ENCODE results near the gene SLF2. TPM values are rescaled to one million over a fixed set of nuclear protein-coding genes. Genes with fewer than 3 reads are reported as not detected.
A peak's percentile ranks its signal among the peaks of the same experiment; 100 is the strongest.

The SLF2 gene
- total RNA-seq, 4 donors from 2014 or later: 9.2 to 23.0 (median 20.1) TPM

DNA sequence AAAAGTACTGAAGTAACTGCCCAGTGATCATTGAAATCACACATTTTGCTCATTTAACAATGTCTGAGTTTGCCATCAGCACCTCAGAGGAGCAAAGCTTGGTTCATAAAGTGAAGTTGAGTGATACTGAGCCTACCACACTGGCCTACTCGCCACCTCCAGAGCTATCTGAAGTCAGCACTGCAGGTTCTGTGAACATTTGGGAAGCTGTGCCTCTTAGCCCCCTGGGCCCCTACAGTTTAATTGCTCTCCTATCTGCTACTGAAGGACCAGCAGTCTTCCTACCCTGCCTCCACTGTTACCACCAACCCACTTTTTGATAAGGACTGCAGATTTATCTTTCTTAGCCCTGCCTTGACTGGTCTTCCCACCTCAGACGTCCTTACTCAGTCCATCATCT, 54.6 kb downstream of the SLF2 start:
- in situ Hi-C loops (cut with MboI; ENCODE audit: low sequenced_read_pairs in 4 of 4) (no loop called here), intact Hi-C loops (cut with DNase I; ENCODE audit: low total_unique reads) (no loop called here)
- peaks cover 7 to 16% of the 10 kb centered on the region in 2 donors for H3K4me1 ChIP-seq
- no peak for DNase-seq
- no peak overlapping the region for H3K4me3 ChIP-seq
- no peak for TF ChIP-seq POLR2A (IDR thresholded peaks at IDR 0.05)
- TF ChIP-seq, protein P1, sequence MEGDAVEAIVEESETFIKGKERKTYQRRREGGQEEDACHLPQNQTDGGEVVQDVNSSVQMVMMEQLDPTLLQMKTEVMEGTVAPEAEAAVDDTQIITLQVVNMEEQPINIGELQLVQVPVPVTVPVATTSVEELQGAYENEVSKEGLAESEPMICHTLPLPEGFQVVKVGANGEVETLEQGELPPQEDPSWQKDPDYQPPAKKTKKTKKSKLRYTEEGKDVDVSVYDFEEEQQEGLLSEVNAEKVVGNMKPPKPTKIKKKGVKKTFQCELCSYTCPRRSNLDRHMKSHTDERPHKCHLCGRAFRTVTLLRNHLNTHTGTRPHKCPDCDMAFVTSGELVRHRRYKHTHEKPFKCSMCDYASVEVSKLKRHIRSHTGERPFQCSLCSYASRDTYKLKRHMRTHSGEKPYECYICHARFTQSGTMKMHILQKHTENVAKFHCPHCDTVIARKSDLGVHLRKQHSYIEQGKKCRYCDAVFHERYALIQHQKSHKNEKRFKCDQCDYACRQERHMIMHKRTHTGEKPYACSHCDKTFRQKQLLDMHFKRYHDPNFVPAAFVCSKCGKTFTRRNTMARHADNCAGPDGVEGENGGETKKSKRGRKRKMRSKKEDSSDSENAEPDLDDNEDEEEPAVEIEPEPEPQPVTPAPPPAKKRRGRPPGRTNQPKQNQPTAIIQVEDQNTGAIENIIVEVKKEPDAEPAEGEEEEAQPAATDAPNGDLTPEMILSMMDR (IDR thresholded peaks at IDR 0.05 in 4 of 5, conservative IDR thresholded peaks at IDR 0.05 in 1 of 5): no peak
- no peaks in the 10 kb centered on the region for H3K27me3 ChIP-seq
- H3K36me3 ChIP-seq: peaks cover 0 to 19% of the 10 kb centered on the region in 2 donors
- no peak overlapping the region for H3K27ac ChIP-seq
- no peaks in the 10 kb centered on the region for H3K9me3 ChIP-seq
- ATAC-seq: no peak

GRCh38 chr10:100968062-100968736, 55.4 kb downstream of the SLF2 start:
- intact Hi-C loops (cut with DNase I; ENCODE audit: low total_unique reads): no loop called here
- H3K27ac ChIP-seq: no peak overlapping the region
- H3K36me3 ChIP-seq: peaks cover 0 to 15% of the 10 kb centered on the region in 2 donors
- H3K9me3 ChIP-seq: no peaks in the 10 kb centered on the region
- ATAC-seq (no peak), DNase-seq (no peak)
- H3K27me3 ChIP-seq: no peaks in the 10 kb centered on the region
- H3K4me3 ChIP-seq: no peak overlapping the region
- TF ChIP-seq POLR2A (IDR thresholded peaks at IDR 0.05): no peak
- TF ChIP-seq, protein P1 (IDR thresholded peaks at IDR 0.05 in 4 of 5, conservative IDR thresholded peaks at IDR 0.05 in 1 of 5): no peak
- peaks cover 7 to 16% of the 10 kb centered on the region in 2 donors for H3K4me1 ChIP-seq
- in situ Hi-C loops (cut with MboI; ENCODE audit: low sequenced_read_pairs in 4 of 4): no loop called here

- TF ChIP-seq, protein P1 (IDR thresholded peaks at IDR 0.05 in 4 of 5, conservative IDR thresholded peaks at IDR 0.05 in 1 of 5): no peak
- TF ChIP-seq POLR2A (IDR thresholded peaks at IDR 0.05): no peak
- in situ Hi-C loops (cut with MboI; ENCODE audit: low sequenced_read_pairs in 4 of 4): no loop called here
- DNase-seq: no peak
- peaks cover 7 to 16% of the 10 kb centered on the region in 2 donors for H3K4me1 ChIP-seq
- H3K36me3 ChIP-seq: peaks cover 0 to 15% of the 10 kb centered on the region in 2 donors
- peak overlapping the region; percentile 49 to 81 (median 62) for H3K4me3 ChIP-seq
- ATAC-seq: peak; percentile 9 to 48
- no peaks in the 10 kb centered on the region for H3K9me3 ChIP-seq
- H3K27ac ChIP-seq: no peak overlapping the region
- H3K27me3 ChIP-seq: no peaks in the 10 kb centered on the region
- intact Hi-C loops (cut with DNase I; ENCODE audit: low total_unique reads): loop anchor here (1.0 kb wide), 1 partner anchor 45 kb away; no protein-coding TSS in a partner anchor
Observed at GRCh38 chr10:100968863-100969186, 56.1 kb downstream of the SLF2 start.

DNA sequence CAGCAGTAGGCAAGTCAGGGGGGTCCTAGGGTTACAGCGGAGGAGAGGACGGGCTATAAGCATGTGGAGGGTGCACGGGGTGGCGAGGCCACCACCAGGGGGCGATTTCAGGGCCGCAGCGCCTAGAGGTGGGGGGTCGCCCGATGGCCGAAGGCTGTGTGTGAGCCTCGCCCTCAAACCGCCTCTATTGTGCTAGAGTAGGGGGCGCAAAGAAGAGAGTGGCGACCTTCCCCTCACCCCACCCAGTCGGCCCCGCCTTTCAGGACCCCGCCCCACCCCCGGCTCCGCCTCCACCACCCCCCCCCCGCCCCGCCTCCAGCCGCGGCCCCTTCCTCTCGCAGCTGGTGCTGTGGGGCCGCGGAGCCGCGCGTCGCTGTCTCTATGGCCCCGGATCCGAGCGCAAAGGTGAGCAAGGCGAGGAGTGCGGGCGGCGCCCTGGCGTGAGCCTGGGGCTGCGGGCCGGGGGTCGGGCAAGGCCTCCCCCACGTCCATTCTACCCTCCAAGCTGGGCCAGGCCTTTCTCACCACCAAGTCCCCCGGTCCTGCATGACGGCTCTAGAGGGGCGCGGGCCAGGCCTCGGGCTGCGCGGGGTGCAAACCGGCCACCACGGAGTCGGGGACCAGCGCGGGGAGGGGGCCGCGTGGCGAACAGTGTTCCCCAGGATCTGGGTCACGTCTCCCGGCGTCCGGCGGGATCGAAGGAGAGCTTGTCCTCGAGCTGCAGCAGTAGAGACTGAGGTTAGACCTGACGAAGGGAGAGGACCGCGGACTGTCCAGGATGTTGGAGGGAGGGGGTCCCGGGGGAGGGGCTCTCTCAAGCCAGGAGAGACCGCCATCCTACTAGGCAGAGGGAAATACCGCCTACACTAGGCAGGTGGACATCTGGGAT, 56.7 kb downstream of the SLF2 start, which contains the start of gene SEMA4G:
Gene SEMA4G (plus strand): TSS at position 318 of the 889 bp plus-strand sequence. CDS start 3,409 bp downstream, outside the sequence.
- intact Hi-C loops (cut with DNase I; ENCODE audit: low total_unique reads) (loop anchor here (1.0 kb wide), 1 partner anchor 45 kb away; no protein-coding TSS in a partner anchor), in situ Hi-C loops (cut with MboI; ENCODE audit: low sequenced_read_pairs in 4 of 4) (no loop called here)
- ATAC-seq (peak; percentile 72), DNase-seq (no peak)
- no peaks in the 10 kb centered on the region for H3K9me3 ChIP-seq
- H3K27ac ChIP-seq: no peak within 1 kb of the TSS
- peak within 1 kb of the TSS; percentile 49 to 81 (median 62) for H3K4me3 ChIP-seq
- no peak for TF ChIP-seq POLR2A (IDR thresholded peaks at IDR 0.05)
- TF ChIP-seq, protein P1 (IDR thresholded peaks at IDR 0.05 in 4 of 5, conservative IDR thresholded peaks at IDR 0.05 in 1 of 5): peak; percentile 36 to 75 (median 72)
- H3K27me3 ChIP-seq: no peaks in the 10 kb centered on the region
- peaks cover 0 to 12% of the 10 kb centered on the region in 2 donors for H3K36me3 ChIP-seq
- H3K4me1 ChIP-seq: peaks cover 7 to 16% of the 10 kb centered on the region in 2 donors
